DMS 273 (cell line): Measurements from ENCODE around the gene IFT27.
"Not testable (repeated sequence)": the region's sequence is repeated elsewhere in the genome, so short reads cannot be mapped to it uniquely, and the experiment has no call there.

Source experiments
- DNase-seq: peaks from one replicate; lab custom pipeline; 2025; ENCODE audit not compliant: unreplicated experiment; lab: John Stamatoyannopoulos, UW

IFT27 gene

GRCh38 chr22:36765943-36766450, 9.9 kb downstream of the IFT27 start:
- DNase-seq: no peak

GRCh38 chr22:36765131-36765942, 10.6 kb downstream of the IFT27 start:
- DNase-seq: no peak

GRCh38 chr22:36764641-36765040, 11.3 kb downstream of the IFT27 start:
- no peak for DNase-seq

- no peak for DNase-seq
These were observed 11.9 kb downstream of the IFT27 start for GRCh38 chr22:36764060-36764459.

- no peak for DNase-seq
These were observed 12.3 kb downstream of the IFT27 start for GRCh38 chr22:36763576-36763975.

- no peak for DNase-seq
These were observed 13.1 kb downstream of the IFT27 start for GRCh38 chr22:36762687-36763260.

GRCh38 chr22:36761553-36762240, 14.2 kb downstream of the IFT27 start:
- no peak for DNase-seq

GRCh38 chr22:36760786-36761185, 15.1 kb downstream of the IFT27 start:
- DNase-seq: no peak

GRCh38 chr22:36759481-36760159, 16.3 kb downstream of the IFT27 start:
- no peak for DNase-seq

- DNase-seq: no peak
These were observed 17.1 kb downstream of the IFT27 start for GRCh38 chr22:36758792-36759271.

- peak; percentile 76 for DNase-seq
These were observed 18.2 kb downstream of the IFT27 start for GRCh38 chr22:36757668-36758211.

- no peak for DNase-seq
These were observed 18.9 kb downstream of the IFT27 start for GRCh38 chr22:36756746-36757655.

- no peak for DNase-seq
These were observed 19.9 kb downstream of the IFT27 start for GRCh38 chr22:36756031-36756430.

- DNase-seq: no peak
These were observed 20.6 kb downstream of the IFT27 start for GRCh38 chr22:36755316-36755715.

GRCh38 chr22:36754881-36755280, 21.0 kb downstream of the IFT27 start:
- not testable (repeated sequence) for DNase-seq

- DNase-seq: no peak
These were observed 22.0 kb downstream of the IFT27 start for GRCh38 chr22:36753916-36754315.

GRCh38 chr22:36753120-36753802, 22.7 kb downstream of the IFT27 start:
- no peak for DNase-seq

GRCh38 chr22:36746375-36746970, 29.4 kb downstream of the IFT27 start:
- no peak for DNase-seq
